GM23338 (cell line): Measurements from ENCODE around the gene MITF. TPM values are rescaled to one million over a fixed set of nuclear protein-coding genes. Genes with fewer than 3 reads are reported as not detected.

ENCODE experiments used
- ATAC-seq: fragments of 200-7000 bp; cut with Tn5 transposase; 3 replicates; pipeline ENCODE4 v1.9.1; 2020
- DNase-seq: peaks from one replicate; pipeline ENCODE4 v3.0.0-alpha.2; 2015; ENCODE audit warnings: low spot score
- H2AFZ ChIP-seq: fragments of 200-600 bp; sonication (generic); 2 replicates; pipeline ENCODE4 v1.8.0; 2016; ENCODE audit warnings: antibody characterized with exemption, mild to moderate bottlenecking, moderate library complexity
- H3F3A ChIP-seq: fragments of 200-600 bp; sonication (generic); replicated peaks from 2 replicates; pipeline ENCODE4 v1.8.0; 2017; ENCODE audit warnings: antibody characterized with exemption, mixed run types, low read depth
- H3K27ac ChIP-seq: fragments of 200-600 bp; sonication (generic); 2 replicates; pipeline ENCODE4 v1.6.1; 2016; ENCODE audit warnings: low read depth
- H3K27me3 ChIP-seq: fragments of 200-600 bp; sonication (generic); 2 replicates; pipeline ENCODE4 v1.8.0; 2016; ENCODE audit warnings: mild to moderate bottlenecking, mixed run types, moderate library complexity; ENCODE audit not compliant: insufficient read depth
- H3K36me3 ChIP-seq: fragments of 200-600 bp; sonication (generic); 2 replicates; pipeline ENCODE4 v1.8.0; 2016; ENCODE audit warnings: mild to moderate bottlenecking; ENCODE audit not compliant: insufficient read depth
- H3K4me1 ChIP-seq: fragments of 200-600 bp; sonication (generic); 2 replicates; pipeline ENCODE4 v1.8.0; 2016; ENCODE audit warnings: mild to moderate bottlenecking, moderate library complexity; ENCODE audit not compliant: insufficient read depth
- H3K4me2 ChIP-seq: fragments of 200-600 bp; sonication (generic); 2 replicates; pipeline ENCODE4 v1.7.1; 2017; ENCODE audit warnings: mixed run types
- H3K4me3 ChIP-seq: fragments of 200-600 bp; sonication (generic); 2 replicates; pipeline ENCODE4 v1.6.1; 2016; ENCODE audit warnings: mixed run types
- H3K79me2 ChIP-seq: fragments of 200-600 bp; sonication (generic); replicated peaks from 2 replicates; pipeline ENCODE4 v1.8.0; 2017; ENCODE audit warnings: mild to moderate bottlenecking; ENCODE audit not compliant: insufficient read depth
- H3K9me2 ChIP-seq: fragments of 200-600 bp; sonication (generic); 2 replicates; pipeline ENCODE4 v1.8.0; 2017; ENCODE audit not compliant: insufficient read depth
- H4K20me1 ChIP-seq: fragments of 200-600 bp; sonication (generic); replicated peaks from 2 replicates; pipeline ENCODE4 v1.8.0; 2017; ENCODE audit warnings: mild to moderate bottlenecking; ENCODE audit not compliant: insufficient read depth
- H3K27ac Mint-ChIP-seq: 2 replicates; pipeline ENCODE4 v1.8.0; 2020; ENCODE audit warnings: inconsistent platforms, mild to moderate bottlenecking, moderate library complexity, mixed read lengths
- H3K27me3 Mint-ChIP-seq: 3 replicates; pipeline ENCODE4 v1.8.0; 2022; ENCODE audit warnings: low read depth, mild to moderate bottlenecking, moderate library complexity, mixed read lengths, inconsistent platforms; ENCODE audit not compliant: insufficient read depth, poor library complexity
- H3K36me3 Mint-ChIP-seq: 3 replicates; pipeline ENCODE4 v1.8.0; 2021; ENCODE audit warnings: low read depth, mild to moderate bottlenecking, inconsistent platforms, moderate library complexity, mixed read lengths
- H3K4me1 Mint-ChIP-seq: 3 replicates; pipeline ENCODE4 v1.8.0; 2020; ENCODE audit warnings: mild to moderate bottlenecking, inconsistent platforms, mixed read lengths
- H3K4me3 Mint-ChIP-seq: 3 replicates; pipeline ENCODE4 v1.8.0; 2021; ENCODE audit warnings: moderate library complexity, mild to moderate bottlenecking, inconsistent platforms, mixed read lengths
- H3K9me3 Mint-ChIP-seq: 3 replicates; pipeline ENCODE4 v1.8.0; 2020; ENCODE audit warnings: moderate library complexity, mild to moderate bottlenecking, inconsistent platforms, mixed read lengths
- JUNB ChIP-seq: IDR thresholded peaks from one replicate; pipeline ENCODE4 v1.6.1; 2016; ENCODE audit warnings: antibody characterized with exemption; ENCODE audit not compliant: unreplicated experiment
- polyA plus RNA-seq: library from polyadenylated mRNA; unstranded; fragments of >200 nt; fragmentation: Nextera tagmentation; extraction: Ambion mirVana; gene quantifications from 2 replicates; pipeline ENCODE4 v1.2.1, GENCODE V29; 2016
- total RNA-seq: library from RNA; depleted of rRNA; stranded (reverse); fragments of >200 nt; shearing (Covaris generic); gene quantifications from 2 replicates; pipeline ENCODE4 v1.2.3, GENCODE V29; 2014
- TF ChIP-seq, protein P1 (sequence below): IDR thresholded peaks from 2 replicates; pipeline ENCODE4 v1.6.1; 2016; ENCODE audit warnings: antibody characterized with exemption
- TF ChIP-seq, protein P2 (sequence below): fragments of 250-450 bp; sonication (Bioruptor Pico); IDR thresholded peaks from 2 replicates; pipeline ENCODE4 v1.5.0; 2020; ENCODE audit warnings: mild to moderate bottlenecking, moderate library complexity
- TF ChIP-seq, protein P3 (sequence below), 2 experiments: fragments of 200-600 bp in 1 of 2; sonication (generic) in 1 of 2; conservative IDR thresholded peaks; 2 replicates each; pipeline versions ENCODE4 v1.5.1 to v1.6.1; 2016 to 2017; ENCODE audit warnings: antibody characterized with exemption in 2 of 2, low read depth in 2 of 2, mild to moderate bottlenecking in 2 of 2, moderate library complexity in 1 of 2

MITF gene
- total and polyA plus RNA-seq, 2 experiments from 2014 or later = 1.9 to 2.4 TPM

DNA sequence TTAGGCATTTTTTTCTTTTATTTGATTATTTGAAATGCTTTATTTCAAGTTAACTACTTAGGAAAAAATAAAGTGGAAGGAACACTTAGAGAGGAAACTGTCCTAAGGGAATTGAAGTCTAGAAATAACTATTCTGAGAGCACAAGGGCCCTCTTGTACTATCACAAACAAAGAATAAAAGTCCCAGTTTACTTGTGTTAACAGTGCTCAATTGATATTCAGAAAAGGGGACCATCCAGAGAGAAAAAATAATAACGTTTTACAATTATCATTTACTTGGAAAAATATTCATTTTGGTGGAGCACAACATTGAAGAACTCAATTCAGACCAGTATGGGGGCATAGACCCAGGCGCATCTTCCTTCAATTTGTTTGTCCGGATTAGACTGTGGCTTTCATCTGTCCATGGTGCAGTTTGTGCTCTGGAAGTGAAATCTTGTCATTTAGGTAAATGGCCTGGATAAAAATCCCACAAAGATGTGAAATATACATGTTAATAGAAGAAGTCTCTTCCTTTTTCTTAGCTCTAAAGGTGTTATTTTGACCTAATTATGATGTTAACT is 205.7 kb downstream of the MITF start:
- Mint-ChIP-seq H3K27ac (no peak overlapping the region), H3K36me3 (no peaks in the 10 kb centered on the region), H3K9me3 (no peaks in the 10 kb centered on the region), H3K27me3 (no peaks in the 10 kb centered on the region), H3K4me1 (peaks cover 20% of the 10 kb centered on the region), H3K4me3 (no peak overlapping the region)
- no peaks in the 10 kb centered on the region for H3K9me2 ChIP-seq
- no peak overlapping the region for H3K27ac ChIP-seq
- H4K20me1 ChIP-seq = no peaks in the 10 kb centered on the region
- no peak for ATAC-seq
- no peak overlapping the region for H3K4me3 ChIP-seq
- TF ChIP-seq, protein P1, sequence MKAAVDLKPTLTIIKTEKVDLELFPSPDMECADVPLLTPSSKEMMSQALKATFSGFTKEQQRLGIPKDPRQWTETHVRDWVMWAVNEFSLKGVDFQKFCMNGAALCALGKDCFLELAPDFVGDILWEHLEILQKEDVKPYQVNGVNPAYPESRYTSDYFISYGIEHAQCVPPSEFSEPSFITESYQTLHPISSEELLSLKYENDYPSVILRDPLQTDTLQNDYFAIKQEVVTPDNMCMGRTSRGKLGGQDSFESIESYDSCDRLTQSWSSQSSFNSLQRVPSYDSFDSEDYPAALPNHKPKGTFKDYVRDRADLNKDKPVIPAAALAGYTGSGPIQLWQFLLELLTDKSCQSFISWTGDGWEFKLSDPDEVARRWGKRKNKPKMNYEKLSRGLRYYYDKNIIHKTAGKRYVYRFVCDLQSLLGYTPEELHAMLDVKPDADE = no peak
- TF ChIP-seq, protein P2, sequence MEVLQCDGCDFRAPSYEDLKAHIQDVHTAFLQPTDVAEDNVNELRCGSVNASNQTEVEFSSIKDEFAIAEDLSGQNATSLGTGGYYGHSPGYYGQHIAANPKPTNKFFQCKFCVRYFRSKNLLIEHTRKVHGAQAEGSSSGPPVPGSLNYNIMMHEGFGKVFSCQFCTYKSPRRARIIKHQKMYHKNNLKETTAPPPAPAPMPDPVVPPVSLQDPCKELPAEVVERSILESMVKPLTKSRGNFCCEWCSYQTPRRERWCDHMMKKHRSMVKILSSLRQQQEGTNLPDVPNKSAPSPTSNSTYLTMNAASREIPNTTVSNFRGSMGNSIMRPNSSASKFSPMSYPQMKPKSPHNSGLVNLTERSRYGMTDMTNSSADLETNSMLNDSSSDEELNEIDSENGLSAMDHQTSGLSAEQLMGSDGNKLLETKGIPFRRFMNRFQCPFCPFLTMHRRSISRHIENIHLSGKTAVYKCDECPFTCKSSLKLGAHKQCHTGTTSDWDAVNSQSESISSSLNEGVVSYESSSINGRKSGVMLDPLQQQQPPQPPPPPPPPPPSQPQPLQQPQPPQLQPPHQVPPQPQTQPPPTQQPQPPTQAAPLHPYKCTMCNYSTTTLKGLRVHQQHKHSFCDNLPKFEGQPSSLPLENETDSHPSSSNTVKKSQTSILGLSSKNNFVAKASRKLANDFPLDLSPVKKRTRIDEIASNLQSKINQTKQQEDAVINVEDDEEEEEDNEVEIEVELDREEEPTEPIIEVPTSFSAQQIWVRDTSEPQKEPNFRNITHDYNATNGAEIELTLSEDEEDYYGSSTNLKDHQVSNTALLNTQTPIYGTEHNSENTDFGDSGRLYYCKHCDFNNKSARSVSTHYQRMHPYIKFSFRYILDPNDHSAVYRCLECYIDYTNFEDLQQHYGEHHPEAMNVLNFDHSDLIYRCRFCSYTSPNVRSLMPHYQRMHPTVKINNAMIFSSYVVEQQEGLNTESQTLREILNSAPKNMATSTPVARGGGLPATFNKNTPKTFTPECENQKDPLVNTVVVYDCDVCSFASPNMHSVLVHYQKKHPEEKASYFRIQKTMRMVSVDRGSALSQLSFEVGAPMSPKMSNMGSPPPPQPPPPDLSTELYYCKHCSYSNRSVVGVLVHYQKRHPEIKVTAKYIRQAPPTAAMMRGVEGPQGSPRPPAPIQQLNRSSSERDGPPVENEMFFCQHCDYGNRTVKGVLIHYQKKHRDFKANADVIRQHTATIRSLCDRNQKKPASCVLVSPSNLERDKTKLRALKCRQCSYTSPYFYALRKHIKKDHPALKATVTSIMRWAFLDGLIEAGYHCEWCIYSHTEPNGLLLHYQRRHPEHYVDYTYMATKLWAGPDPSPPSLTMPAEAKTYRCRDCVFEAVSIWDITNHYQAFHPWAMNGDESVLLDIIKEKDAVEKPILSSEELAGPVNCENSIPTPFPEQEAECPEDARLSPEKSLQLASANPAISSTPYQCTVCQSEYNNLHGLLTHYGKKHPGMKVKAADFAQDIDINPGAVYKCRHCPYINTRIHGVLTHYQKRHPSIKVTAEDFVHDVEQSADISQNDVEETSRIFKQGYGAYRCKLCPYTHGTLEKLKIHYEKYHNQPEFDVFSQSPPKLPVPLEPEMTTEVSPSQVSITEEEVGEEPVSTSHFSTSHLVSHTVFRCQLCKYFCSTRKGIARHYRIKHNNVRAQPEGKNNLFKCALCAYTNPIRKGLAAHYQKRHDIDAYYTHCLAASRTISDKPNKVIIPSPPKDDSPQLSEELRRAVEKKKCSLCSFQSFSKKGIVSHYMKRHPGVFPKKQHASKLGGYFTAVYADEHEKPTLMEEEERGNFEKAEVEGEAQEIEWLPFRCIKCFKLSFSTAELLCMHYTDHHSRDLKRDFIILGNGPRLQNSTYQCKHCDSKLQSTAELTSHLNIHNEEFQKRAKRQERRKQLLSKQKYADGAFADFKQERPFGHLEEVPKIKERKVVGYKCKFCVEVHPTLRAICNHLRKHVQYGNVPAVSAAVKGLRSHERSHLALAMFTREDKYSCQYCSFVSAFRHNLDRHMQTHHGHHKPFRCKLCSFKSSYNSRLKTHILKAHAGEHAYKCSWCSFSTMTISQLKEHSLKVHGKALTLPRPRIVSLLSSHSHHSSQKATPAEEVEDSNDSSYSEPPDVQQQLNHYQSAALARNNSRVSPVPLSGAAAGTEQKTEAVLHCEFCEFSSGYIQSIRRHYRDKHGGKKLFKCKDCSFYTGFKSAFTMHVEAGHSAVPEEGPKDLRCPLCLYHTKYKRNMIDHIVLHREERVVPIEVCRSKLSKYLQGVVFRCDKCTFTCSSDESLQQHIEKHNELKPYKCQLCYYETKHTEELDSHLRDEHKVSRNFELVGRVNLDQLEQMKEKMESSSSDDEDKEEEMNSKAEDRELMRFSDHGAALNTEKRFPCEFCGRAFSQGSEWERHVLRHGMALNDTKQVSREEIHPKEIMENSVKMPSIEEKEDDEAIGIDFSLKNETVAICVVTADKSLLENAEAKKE (CRISPR knock-in tag) = no peak
- no peaks in the 10 kb centered on the region for H3F3A ChIP-seq
- H3K79me2 ChIP-seq = no peaks in the 10 kb centered on the region
- H3K4me1 ChIP-seq = peaks cover 21% of the 10 kb centered on the region
- H3K4me2 ChIP-seq = peak overlapping the region; percentile 18; the same call in 1 of the 2 replicates
- no peak for DNase-seq
- H3K27me3 ChIP-seq = no peaks in the 10 kb centered on the region
- H2AFZ ChIP-seq = no peak overlapping the region
- no peaks in the 10 kb centered on the region for H3K36me3 ChIP-seq

DNA sequence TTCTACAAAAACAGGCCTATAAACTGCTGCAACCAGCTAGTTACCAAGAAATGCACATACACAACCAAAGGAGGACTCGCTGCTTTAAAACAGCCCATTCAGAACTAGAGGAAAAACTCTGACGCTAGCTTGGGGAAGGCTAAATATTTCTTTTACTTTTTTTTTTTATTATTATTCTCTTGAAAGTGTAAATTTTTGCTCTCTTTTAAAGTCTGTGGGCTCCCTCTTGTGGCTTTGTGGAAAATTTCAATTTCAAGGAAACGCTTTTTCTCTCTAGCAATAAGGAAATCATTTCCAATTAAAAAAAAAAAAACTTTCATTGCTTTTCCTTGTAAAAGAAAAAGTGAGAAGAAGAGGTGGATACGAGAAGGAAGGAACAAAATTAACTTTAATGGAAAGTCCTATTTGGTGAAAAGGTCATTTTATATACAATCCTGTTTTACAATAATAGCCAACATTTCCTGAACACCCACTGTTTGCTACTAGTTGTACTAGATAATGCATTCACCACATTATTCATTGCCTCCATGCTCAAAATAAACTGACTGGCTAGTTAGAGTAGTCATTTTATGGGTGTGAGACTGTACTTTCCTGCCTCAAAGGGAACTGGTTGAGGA is 209.1 kb downstream of the MITF start:
- peak; percentile 65 for DNase-seq
- Mint-ChIP-seq H3K4me3 (no peak overlapping the region), H3K27ac (no peak overlapping the region)

More for the DNA sequence above, 209.1 kb downstream of the MITF start:
- no peak for ATAC-seq
- H3K4me1 ChIP-seq = peaks cover 21% of the 10 kb centered on the region
- H3K79me2 ChIP-seq = no peaks in the 10 kb centered on the region
- H3K36me3 Mint-ChIP-seq = no peaks in the 10 kb centered on the region
- no peak overlapping the region for H2AFZ ChIP-seq
- TF ChIP-seq, protein P3, sequence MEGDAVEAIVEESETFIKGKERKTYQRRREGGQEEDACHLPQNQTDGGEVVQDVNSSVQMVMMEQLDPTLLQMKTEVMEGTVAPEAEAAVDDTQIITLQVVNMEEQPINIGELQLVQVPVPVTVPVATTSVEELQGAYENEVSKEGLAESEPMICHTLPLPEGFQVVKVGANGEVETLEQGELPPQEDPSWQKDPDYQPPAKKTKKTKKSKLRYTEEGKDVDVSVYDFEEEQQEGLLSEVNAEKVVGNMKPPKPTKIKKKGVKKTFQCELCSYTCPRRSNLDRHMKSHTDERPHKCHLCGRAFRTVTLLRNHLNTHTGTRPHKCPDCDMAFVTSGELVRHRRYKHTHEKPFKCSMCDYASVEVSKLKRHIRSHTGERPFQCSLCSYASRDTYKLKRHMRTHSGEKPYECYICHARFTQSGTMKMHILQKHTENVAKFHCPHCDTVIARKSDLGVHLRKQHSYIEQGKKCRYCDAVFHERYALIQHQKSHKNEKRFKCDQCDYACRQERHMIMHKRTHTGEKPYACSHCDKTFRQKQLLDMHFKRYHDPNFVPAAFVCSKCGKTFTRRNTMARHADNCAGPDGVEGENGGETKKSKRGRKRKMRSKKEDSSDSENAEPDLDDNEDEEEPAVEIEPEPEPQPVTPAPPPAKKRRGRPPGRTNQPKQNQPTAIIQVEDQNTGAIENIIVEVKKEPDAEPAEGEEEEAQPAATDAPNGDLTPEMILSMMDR (conservative IDR thresholded peaks at IDR 0.05; ENCODE audit: low read depth in 2 of 2) = peak; percentile 47 to 79
- no peak for TF ChIP-seq JUNB
- H4K20me1 ChIP-seq = no peaks in the 10 kb centered on the region
- H3K9me3 Mint-ChIP-seq = no peaks in the 10 kb centered on the region
- no peaks in the 10 kb centered on the region for H3K9me2 ChIP-seq
- no peak overlapping the region for H3K4me2 ChIP-seq
- H3K4me1 Mint-ChIP-seq = peaks cover 20% of the 10 kb centered on the region
- H3F3A ChIP-seq = no peaks in the 10 kb centered on the region
- H3K27me3 Mint-ChIP-seq = no peaks in the 10 kb centered on the region
- H3K36me3 ChIP-seq = no peaks in the 10 kb centered on the region
- no peaks in the 10 kb centered on the region for H3K27me3 ChIP-seq
- H3K27ac ChIP-seq = no peak overlapping the region
- H3K4me3 ChIP-seq = no peak overlapping the region
